H1 (cell line): Measurements from ENCODE around the gene MAGI1. TPM values are rescaled to one million over a fixed set of nuclear protein-coding genes. Genes with fewer than 3 reads are reported as not detected.
A peak's percentile ranks its signal among the peaks of the same experiment; 100 is the strongest.

Experiments
- CTCF ChIA-PET: fragments of 300-600 bp; sonication (Branson Sonifier 250); formaldehyde crosslinking; loops from one replicate; lab custom pipeline; 2021; ENCODE audit not compliant: partially characterized antibody; lab: Charles Lee
- POLR2A ChIA-PET: fragments of 300-600 bp; sonication (Branson Sonifier 250); formaldehyde crosslinking; loops from one replicate; lab custom pipeline; 2021; ENCODE audit warnings: inconsistent platforms; ENCODE audit not compliant: partially characterized antibody; lab: Charles Lee
- DNase-seq, 2 experiments: peaks; one replicate each; pipeline versions ENCODE4 v3.0.0 to v3.0.0-alpha.2; 2010 to 2022; ENCODE audit warnings: low spot score in 2 of 2, low read depth in 1 of 2, mixed read lengths in 1 of 2
- FAIRE-seq: peaks from 2 replicates; lab custom pipeline; 2011; peaks lifted over from hg19 to GRCh38; lab: Jason Lieb, UNC
- H2AFZ ChIP-seq: 2 replicates; pipeline ENCODE4 v1.8.1; 2012; ENCODE audit warnings: low read length, inconsistent platforms
- H2AK5ac ChIP-seq: 2 replicates; pipeline ENCODE4 v1.6.1; 2013; ENCODE audit warnings: low read depth, low read length
- H2BK120ac ChIP-seq: replicated peaks from 2 replicates; pipeline ENCODE3; 2013; ENCODE audit warnings: low read depth, low read length, inconsistent platforms
- H2BK12ac ChIP-seq: 2 replicates; pipeline ENCODE4 v1.6.1; 2013; ENCODE audit warnings: low read depth, low read length
- H2BK15ac ChIP-seq: 2 replicates; pipeline ENCODE4 v1.6.1; 2013; ENCODE audit warnings: low read length
- H2BK20ac ChIP-seq: 2 replicates; pipeline ENCODE4 v1.6.1; 2013; ENCODE audit warnings: low read length
- H2BK5ac ChIP-seq: 2 replicates; pipeline ENCODE4 v1.6.1; 2013; ENCODE audit warnings: low read depth, low read length
- H3K14ac ChIP-seq: 2 replicates; pipeline ENCODE4 v1.6.1; 2013; ENCODE audit warnings: inconsistent platforms; ENCODE audit not compliant: insufficient read length
- H3K18ac ChIP-seq: 2 replicates; pipeline ENCODE4 v1.6.1; 2013; ENCODE audit warnings: low read length; ENCODE audit errors: extremely low read depth
- H3K23ac ChIP-seq: 2 replicates; pipeline ENCODE4 v1.6.1; 2013; ENCODE audit warnings: inconsistent platforms; ENCODE audit not compliant: insufficient read length
- H3K23me2 ChIP-seq: 2 replicates; pipeline ENCODE4 v1.6.1; 2013; ENCODE audit warnings: low read depth, low read length
- H3K27ac ChIP-seq: 2 replicates; pipeline ENCODE4 v1.6.1; 2011; ENCODE audit warnings: low read depth, low read length, inconsistent platforms
- H3K27me3 ChIP-seq, 4 experiments: replicated peaks in 1 of 4; 1 replicate in 1 of 4; 2 replicates in 3 of 4; pipeline versions ENCODE4 v1.6.1 to v1.8.1; 2011 to 2013; ENCODE audit warnings: low read length in 3 of 4, mild to moderate bottlenecking in 3 of 4, inconsistent platforms in 2 of 4, mixed read lengths in 2 of 4, moderate library complexity in 1 of 4; ENCODE audit not compliant: control insufficient read depth in 3 of 4, insufficient read depth in 3 of 4; ENCODE audit errors: extremely low read depth in 1 of 4
- H3K36me3 ChIP-seq, 4 experiments: 2 replicates each; pipeline versions ENCODE4 v1.6.1 to v1.8.1; 2011 to 2013; ENCODE audit warnings: mild to moderate bottlenecking in 4 of 4, low read length in 3 of 4, moderate library complexity in 2 of 4, control low read depth in 1 of 4, inconsistent platforms in 1 of 4; ENCODE audit not compliant: insufficient read depth in 4 of 4, control insufficient read depth in 2 of 4
- H3K4ac ChIP-seq: replicated peaks from 2 replicates; pipeline ENCODE3; 2013; ENCODE audit warnings: low read length, low read depth, mixed read lengths, inconsistent platforms; ENCODE audit not compliant: insufficient read length
- H3K4me1 ChIP-seq, 4 experiments: replicated peaks in 1 of 4; 1 replicate in 1 of 4; 2 replicates in 3 of 4; pipeline versions ENCODE4 v1.6.1 to v1.8.1; 2011 to 2013; ENCODE audit warnings: low read length in 3 of 4, inconsistent platforms in 2 of 4, mixed read lengths in 1 of 4; ENCODE audit not compliant: insufficient read depth in 4 of 4, control insufficient read depth in 3 of 4
- H3K4me2 ChIP-seq, 2 experiments: 2 replicates each; pipeline versions ENCODE4 v1.6.1 to v1.8.1; 2011 to 2013; ENCODE audit warnings: low read depth in 2 of 2, low read length in 2 of 2, control low read depth in 1 of 2, inconsistent platforms in 1 of 2, mild to moderate bottlenecking in 1 of 2; ENCODE audit not compliant: insufficient read depth in 1 of 2
- H3K4me3 ChIP-seq, 4 experiments: fragments of 200-600, 300-600 bp in 1 of 4; sonication (generic), shearing (Covaris generic), sonication (Bioruptor Twin) in 1 of 4; 2 replicates each; pipeline versions ENCODE4 v1.5.1 to v1.8.1; 2011 to 2016; ENCODE audit warnings: low read length in 4 of 4, low read depth in 3 of 4, control low read depth in 2 of 4, inconsistent platforms in 2 of 4, mild to moderate bottlenecking in 2 of 4, mixed read lengths in 1 of 4, moderate library complexity in 1 of 4; ENCODE audit not compliant: insufficient read depth in 2 of 4; ENCODE audit errors: extremely low read depth in 1 of 4
- H3K56ac ChIP-seq: replicated peaks from 2 replicates; pipeline ENCODE3; 2013; ENCODE audit warnings: low read depth, mild to moderate bottlenecking, mixed read lengths, low read length, inconsistent platforms; ENCODE audit not compliant: insufficient read length
- H3K79me1 ChIP-seq: 2 replicates; pipeline ENCODE4 v1.6.1; 2013; ENCODE audit warnings: low read depth, low read length, control low read depth
- H3K79me2 ChIP-seq, 2 experiments: 2 replicates each; pipeline versions ENCODE4 v1.6.1 to v1.8.1; 2012 to 2013; ENCODE audit warnings: low read length in 2 of 2, mild to moderate bottlenecking in 2 of 2, inconsistent platforms in 1 of 2; ENCODE audit not compliant: insufficient read depth in 2 of 2, control insufficient read depth in 1 of 2
- H3K9ac ChIP-seq, 4 experiments: replicated peaks in 1 of 4; 1 replicate in 1 of 4; 2 replicates in 3 of 4; pipeline versions ENCODE4 v1.6.1 to v1.8.1; 2011 to 2013; ENCODE audit warnings: low read depth in 3 of 4, low read length in 3 of 4, control low read depth in 2 of 4, mild to moderate bottlenecking in 2 of 4, moderate library complexity in 2 of 4, inconsistent platforms in 1 of 4; ENCODE audit errors: extremely low read depth in 1 of 4
- H3K9me3 ChIP-seq, 2 experiments: 2 replicates each; pipeline versions ENCODE4 v1.6.1 to v1.8.1; 2012 to 2013; ENCODE audit warnings: mild to moderate bottlenecking in 2 of 2, moderate library complexity in 2 of 2, control low read depth in 1 of 2, inconsistent platforms in 1 of 2, low read depth in 1 of 2, low read length in 1 of 2, mixed read lengths in 1 of 2; ENCODE audit not compliant: insufficient read depth in 2 of 2
- H4K20me1 ChIP-seq, 2 experiments: replicated peaks in 1 of 2; 2 replicates each; pipeline versions ENCODE3 to v1.8.1; 2011 to 2013; ENCODE audit warnings: inconsistent platforms in 2 of 2, low read length in 2 of 2, mild to moderate bottlenecking in 1 of 2; ENCODE audit not compliant: insufficient read depth in 2 of 2, control insufficient read depth in 1 of 2
- H4K5ac ChIP-seq: 2 replicates; pipeline ENCODE4 v1.6.1; 2013; ENCODE audit warnings: low read length, low read depth, mixed read lengths, inconsistent platforms; ENCODE audit not compliant: insufficient read length
- H4K8ac ChIP-seq: 2 replicates; pipeline ENCODE4 v1.8.0; 2013; ENCODE audit warnings: mild to moderate bottlenecking, moderate library complexity, low read length, inconsistent platforms; ENCODE audit not compliant: insufficient read depth; ENCODE audit errors: extremely low read depth
- H4K91ac ChIP-seq: replicated peaks from 2 replicates; pipeline ENCODE3; 2013; ENCODE audit warnings: low read length, mixed read lengths, inconsistent platforms; ENCODE audit not compliant: insufficient read length
- ATF2 ChIP-seq: IDR thresholded peaks from 2 replicates; pipeline ENCODE4 v1.6.1; 2012; ENCODE audit warnings: low read length, inconsistent platforms
- ATF3 ChIP-seq: IDR thresholded peaks from 2 replicates; pipeline ENCODE4 v1.6.1; 2011; ENCODE audit warnings: low read depth, mild to moderate bottlenecking, low read length; ENCODE audit not compliant: insufficient read depth
- CTBP2 ChIP-seq: IDR thresholded peaks from 2 replicates; pipeline ENCODE4 v1.7.0; 2011; ENCODE audit warnings: borderline replicate concordance, mild to moderate bottlenecking, moderate library complexity, mixed read lengths, low read length; ENCODE audit not compliant: insufficient read depth, insufficient read length
- JUND ChIP-seq: IDR thresholded peaks from 2 replicates; pipeline ENCODE4 v1.6.1; 2011; ENCODE audit warnings: mild to moderate bottlenecking, improper control_type of control experiment, low read length
- KDM4A ChIP-seq: IDR thresholded peaks from one replicate; pipeline ENCODE4 v1.7.1; 2012; ENCODE audit warnings: low read depth, mild to moderate bottlenecking, moderate library complexity, low read length, inconsistent platforms; ENCODE audit not compliant: severe bottlenecking
- RAD21 ChIP-seq, 2 experiments: IDR thresholded peaks in 1 of 2; conservative IDR thresholded peaks in 1 of 2; 2 replicates each; pipeline ENCODE4 v1.6.1; 2011; ENCODE audit warnings: low read depth in 2 of 2, low read length in 2 of 2, improper control_type of control experiment in 1 of 2, inconsistent platforms in 1 of 2, mild to moderate bottlenecking in 1 of 2, moderate library complexity in 1 of 2
- RFX5 ChIP-seq: IDR thresholded peaks from 2 replicates; pipeline ENCODE4 v1.6.1; 2011; ENCODE audit warnings: low read depth, low read length, improper control_type of control experiment, borderline replicate concordance
- RNF2 ChIP-seq: fragments of 200-900, 300-1000 bp; sonication (generic); IDR thresholded peaks from 2 replicates; pipeline ENCODE4 v1.7.1; 2016; ENCODE audit warnings: borderline replicate concordance, low read depth, mild to moderate bottlenecking, antibody characterized with exemption, low read length; ENCODE audit not compliant: poor library complexity, severe bottlenecking; ENCODE audit errors: missing control alignments
- SIX5 ChIP-seq: IDR thresholded peaks from 2 replicates; pipeline ENCODE4 v1.6.1; 2011; ENCODE audit warnings: mild to moderate bottlenecking, low read depth, low read length
- SRF ChIP-seq: IDR thresholded peaks from 2 replicates; pipeline ENCODE4 v1.6.1; 2011; ENCODE audit warnings: mild to moderate bottlenecking, low read depth, low read length, moderate library complexity
- WGBS, 2 experiments: shearing (Covaris generic) in 1 of 2; methylation state at CpG; one replicate each; pipeline versions ENCODE4 v1.1.6 to v1.1.7; 2013 to 2015; ENCODE audit warnings: low lambda C conversion rate in 2 of 2, mixed read lengths in 2 of 2, inconsistent platforms in 1 of 2, low coverage in 1 of 2, missing lambda C conversion rate in 1 of 2; ENCODE audit not compliant: insufficient replicate concordance in 2 of 2, insufficient coverage in 1 of 2, insufficient read length in 1 of 2; ENCODE audit errors: extremely low coverage in 1 of 2, missing lambda C conversion rate in 1 of 2; 5-methylcytosine and 5-hydroxymethylcytosine counted together
- polyA plus RNA-seq, 7 experiments: library from polyadenylated mRNA; depleted of rRNA in 3 of 7; stranded (reverse) in 5 of 7; unstranded in 2 of 7; fragments of >200 nt in 5 of 7; fragments of 200-250 nt in 2 of 7; gene quantifications; 1 replicate in 5 of 7; 2 replicates in 1 of 7; 4 replicates in 1 of 7; pipeline versions ENCODE4 v1.2.1 to v1.2.3, GENCODE V29; 2011 to 2013; ENCODE audit warnings: missing spikeins in 2 of 7, mixed read lengths in 2 of 7
- total RNA-seq: library from RNA; stranded (reverse); fragmentation: NEBNext Ultra II Directional; extraction: Animal tissue kit (Norgen Biotek cat#: 25700); gene quantifications from 2 replicates; pipeline ENCODE4 v1.2.1, GENCODE V29; 2021

MAGI1 gene
- total and polyA plus RNA-seq, 2 of the 8 experiments (the other 6 are each of a cell fraction or from before 2014, with no cell fraction given), result 19.8 to 78.0 TPM

GRCh38 chr3:65734792-65735191 lies 303.9 kb downstream of the MAGI1 start:
- Histone ChIP-seq H3K14ac (no peak overlapping the region), H3K56ac (peak overlapping the region; percentile 21), H3K23me2 (no peaks in the 10 kb centered on the region; the same call in 1 of the 2 replicates), H3K4ac (no peak overlapping the region), H3K9me3 (no peaks in the 10 kb centered on the region), H3K23ac (no peak overlapping the region), H3K9ac (no peak overlapping the region), H4K20me1 (no peaks in the 10 kb centered on the region), H2AK5ac (no peak overlapping the region), H4K5ac (no peak overlapping the region), H4K91ac (no peak overlapping the region), H3K4me1 (peaks cover 0 to 10% (median 2%) of the 10 kb centered on the region in 4 experiments; a peak in 3 of 7 replicates), H3K4me3 (no peak overlapping the region), H3K79me2 (peaks cover 0 to 13% of the 10 kb centered on the region in 2 experiments; a peak in 2 of 4 replicates), H2BK12ac (no peak overlapping the region), H4K8ac (no peak overlapping the region), H2BK5ac (no peak overlapping the region), H3K36me3 (no peaks in the 10 kb centered on the region), H2BK20ac (no peak overlapping the region), H3K79me1 (no peaks in the 10 kb centered on the region), H2BK15ac (no peak overlapping the region), H3K18ac (no peak overlapping the region), H2AFZ (no peak overlapping the region), H2BK120ac (no peak overlapping the region), H3K27ac (no peak overlapping the region), H3K4me2 (no peak overlapping the region), H3K27me3 (no peaks in the 10 kb centered on the region)
- no peak for DNase-seq
- ChIA-PET CTCF (interaction anchor here (0.9 to 1.4 kb wide), 2 partner anchors 12 to 295 kb away, joined by 3 read pairs; no protein-coding TSS in a partner anchor), POLR2A (no interaction called here)
- no CpG with 5 or more reads among the region's 1 CpG for WGBS, 2 experiments
- no peak for FAIRE-seq
- TF ChIP-seq CTBP2 (no peak), RAD21 (IDR thresholded peaks at IDR 0.05 in 1 of 2, conservative IDR thresholded peaks at IDR 0.05 in 1 of 2; ENCODE audit: low read depth in 2 of 2, low read length in 2 of 2) (no peak), RFX5 (no peak), JUND (no peak), SIX5 (no peak), RNF2 (no peak), ATF3 (no peak), SRF (no peak), KDM4A (no peak), ATF2 (no peak)
